Left kidney (tissue), 8 donors: Measurements from ENCODE around the gene S100P. TPM values are rescaled to one million over a fixed set of nuclear protein-coding genes. Genes with fewer than 3 reads are reported as not detected.
"Not testable (repeated sequence)": the region's sequence is repeated elsewhere in the genome, so short reads cannot be mapped to it uniquely, and the experiment has no call there.

Experiments
- DNase-seq: peaks from one replicate; pipeline ENCODE4 v3.0.0-alpha.2; 2013
- long read RNA-seq, 8 donors: transcript quantifications; one replicate each; lab custom pipeline, GENCODE V29; 2026
- polyA plus RNA-seq: library from polyadenylated mRNA; unstranded; fragments of 120-200 nt; gene quantifications from one replicate; pipeline ENCODE4 v1.2.1, GENCODE V29; 2013; ENCODE audit not compliant: insufficient read length

The S100P gene
- polyA plus RNA-seq, result 9.0 TPM
- long read RNA-seq, donor 1, transcript S100P-201 (2 exons, 1,279 nt), result major isoform, 12 of 12 reads
- long read RNA-seq, donor 1, partial matches to known transcripts, result 0 of 12 reads
- long read RNA-seq, donor 1, other reads (novel, unspliced or antisense), result 0 of 12 reads
- long read RNA-seq, donor 2, transcript S100P-201 (2 exons, 1,279 nt), result major isoform, 11 of 11 reads
- long read RNA-seq, donor 2, partial matches to known transcripts, result 0 of 11 reads
- long read RNA-seq, donor 2, other reads (novel, unspliced or antisense), result 0 of 11 reads
- long read RNA-seq, donor 3, transcript S100P-201 (2 exons, 1,279 nt), result major isoform, 6 of 6 reads
- long read RNA-seq, donor 3, partial matches to known transcripts, result 0 of 6 reads
- long read RNA-seq, donor 3, other reads (novel, unspliced or antisense), result 0 of 6 reads
- long read RNA-seq, donor 4, result 0 reads
- long read RNA-seq, donor 5, transcript S100P-201 (2 exons, 1,279 nt), result major isoform, 14 of 14 reads
- long read RNA-seq, donor 5, partial matches to known transcripts, result 0 of 14 reads
- long read RNA-seq, donor 5, other reads (novel, unspliced or antisense), result 0 of 14 reads
- long read RNA-seq, donor 6, partial matches to known transcripts, result 0 of 2 reads
- long read RNA-seq, donor 6, other reads (novel, unspliced or antisense), result 0 of 2 reads
- long read RNA-seq, donor 7, transcript S100P-201 (2 exons, 1,279 nt), result major isoform, 13 of 13 reads
- long read RNA-seq, donor 7, partial matches to known transcripts, result 0 of 13 reads
- long read RNA-seq, donor 7, other reads (novel, unspliced or antisense), result 0 of 13 reads
- long read RNA-seq, donor 8, partial matches to known transcripts, result 0 of 3 reads
- long read RNA-seq, donor 8, other reads (novel, unspliced or antisense), result 0 of 3 reads

DNA sequence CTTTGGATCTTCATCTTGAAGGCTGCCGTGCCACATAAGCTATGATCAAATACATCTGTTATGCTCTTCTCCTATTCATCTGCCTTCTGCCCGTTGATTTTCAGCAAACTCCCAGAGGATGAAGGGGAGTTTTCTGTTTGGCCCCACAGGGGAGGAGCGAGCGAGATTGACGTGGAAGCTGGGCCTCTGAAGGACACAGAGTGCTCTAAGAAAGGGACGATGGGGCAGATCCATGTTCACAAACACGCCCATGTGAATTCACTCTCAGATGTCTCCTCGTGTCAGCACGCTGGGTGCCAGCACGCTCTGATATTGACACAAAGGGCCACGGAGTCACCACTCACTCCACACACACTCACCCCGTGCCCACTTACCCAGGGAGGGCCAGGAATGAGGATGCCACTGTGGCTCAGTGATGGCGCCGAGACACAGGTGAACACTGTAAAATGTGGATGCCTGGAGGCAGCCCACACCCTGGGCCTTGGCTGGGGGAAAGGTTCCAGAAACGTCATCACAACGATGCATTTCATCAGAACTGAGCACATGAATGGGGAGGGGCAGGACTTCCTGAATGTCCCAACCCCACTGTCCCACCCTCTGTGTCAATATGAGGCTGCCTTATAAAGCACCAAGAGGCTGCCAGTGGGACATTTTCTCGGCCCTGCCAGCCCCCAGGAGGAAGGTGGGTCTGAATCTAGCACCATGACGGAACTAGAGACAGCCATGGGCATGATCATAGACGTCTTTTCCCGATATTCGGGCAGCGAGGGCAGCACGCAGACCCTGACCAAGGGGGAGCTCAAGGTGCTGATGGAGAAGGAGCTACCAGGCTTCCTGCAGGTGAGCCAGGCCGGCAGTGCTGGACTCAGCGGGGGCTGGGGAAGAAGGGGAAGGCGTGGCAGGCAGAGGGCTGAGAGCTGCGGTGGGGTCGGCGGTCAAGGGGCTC, at the start of gene S100P:
Gene S100P (plus strand): TSS at position 648 of the 946 bp plus-strand sequence. CDS start 55 bp downstream, at position 703.
- no peak for DNase-seq

GRCh38 chr4:6644792-6645530, 48.7 kb upstream of the S100P start:
- DNase-seq, result no peak

DNA sequence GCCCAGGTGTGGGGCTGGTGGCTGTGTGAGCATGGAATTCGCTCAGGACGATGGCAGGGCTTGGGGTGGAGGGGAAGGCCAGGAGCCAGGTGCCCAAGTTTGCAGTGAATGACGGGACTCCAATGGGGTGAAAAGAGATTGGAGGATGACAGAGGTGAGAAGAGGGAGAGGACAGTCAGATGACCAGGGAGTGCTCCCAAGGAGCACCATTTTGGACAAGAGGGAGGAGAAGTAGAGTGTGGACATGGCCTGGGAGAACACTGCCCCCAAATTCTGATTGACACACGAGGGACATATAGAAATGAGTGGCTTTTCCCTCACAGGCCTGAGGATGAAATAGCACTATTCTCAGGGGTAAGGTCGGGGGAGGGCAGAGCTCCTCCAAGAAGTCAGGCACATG, 46.5 kb upstream of the S100P start:
- DNase-seq, result no peak

DNA sequence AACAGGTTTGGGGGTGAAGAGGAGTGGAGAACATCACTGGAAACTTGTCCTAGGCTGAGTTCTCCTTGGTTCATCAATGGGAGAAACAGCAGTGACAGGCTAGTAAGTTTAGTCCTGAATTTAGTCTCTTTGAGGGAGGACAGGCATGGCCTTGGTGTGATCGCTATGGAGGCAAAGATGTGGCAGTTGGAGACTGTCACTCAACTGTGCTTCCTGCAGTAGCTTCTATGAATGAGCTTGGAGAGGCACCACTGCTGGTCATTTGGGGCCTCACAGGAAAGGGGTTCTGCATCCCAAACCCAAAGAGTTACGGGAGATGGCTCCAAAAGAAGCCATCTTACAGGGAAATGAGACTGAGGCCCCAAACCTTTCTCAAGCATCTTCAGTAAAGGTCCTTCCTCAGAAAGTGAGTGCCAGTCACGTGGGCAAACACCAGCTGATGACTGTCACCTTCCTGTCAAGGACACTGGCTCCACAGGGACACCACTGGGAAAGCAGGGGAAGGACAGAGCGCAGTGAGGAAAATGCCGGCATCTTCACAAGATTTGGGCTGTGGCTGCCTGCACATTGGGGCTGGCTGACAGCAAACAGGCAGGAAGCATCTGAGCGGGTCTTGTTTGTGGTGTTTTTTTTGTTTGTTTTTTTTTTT, 46.0 kb upstream of the S100P start:
- DNase-seq, result no peak

GRCh38 chr4:6649216-6649615, 44.5 kb upstream of the S100P start:
- no peak for DNase-seq

GRCh38 chr4:6654211-6654610, 39.5 kb upstream of the S100P start:
- not testable (repeated sequence) for DNase-seq

- not testable (repeated sequence) for DNase-seq
Observed at GRCh38 chr4:6655291-6655690, 38.4 kb upstream of the S100P start.

DNA sequence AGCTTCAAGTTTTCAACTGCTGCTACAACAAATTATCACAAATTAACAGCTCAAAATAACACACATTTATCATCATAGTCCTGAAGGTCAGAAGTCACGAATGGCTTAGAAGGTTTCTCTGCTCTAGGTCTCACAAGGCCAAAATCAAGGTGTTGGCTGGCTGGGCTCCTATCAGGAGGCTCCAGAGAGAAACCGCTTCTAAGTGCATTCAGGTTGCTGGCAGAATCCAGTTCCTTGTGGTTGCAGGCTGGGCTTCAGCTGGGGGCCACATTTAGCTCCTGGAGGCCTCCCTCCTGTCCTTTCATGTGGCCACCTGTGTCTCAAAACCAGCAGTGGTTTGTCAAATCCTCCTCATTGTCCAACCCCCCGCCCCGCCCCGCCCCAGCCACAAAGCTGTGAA, 37.8 kb upstream of the S100P start:
- DNase-seq, result no peak

- no peak for DNase-seq
Observed at GRCh38 chr4:6657242-6658208, 36.2 kb upstream of the S100P start.

DNA sequence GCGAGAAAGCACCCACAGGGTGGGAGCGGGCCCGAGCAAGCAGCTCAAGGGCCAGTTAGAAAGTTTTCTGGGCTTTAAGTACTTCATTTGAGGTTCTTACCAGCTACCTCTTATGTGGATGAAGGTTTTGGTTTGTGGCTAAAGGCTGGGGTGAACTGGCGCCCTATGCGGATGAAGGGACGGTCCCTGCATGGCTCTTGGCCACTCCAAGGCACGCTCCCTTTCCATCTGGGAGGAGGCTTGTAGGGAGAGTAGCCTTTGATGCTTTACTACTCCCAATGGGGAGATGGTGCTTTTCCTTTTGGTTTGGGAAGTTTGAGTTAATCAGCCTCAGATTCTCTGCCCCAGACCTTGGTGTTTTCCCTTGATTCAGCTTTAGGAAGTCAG, 35.5 kb upstream of the S100P start:
- no peak for DNase-seq

DNA sequence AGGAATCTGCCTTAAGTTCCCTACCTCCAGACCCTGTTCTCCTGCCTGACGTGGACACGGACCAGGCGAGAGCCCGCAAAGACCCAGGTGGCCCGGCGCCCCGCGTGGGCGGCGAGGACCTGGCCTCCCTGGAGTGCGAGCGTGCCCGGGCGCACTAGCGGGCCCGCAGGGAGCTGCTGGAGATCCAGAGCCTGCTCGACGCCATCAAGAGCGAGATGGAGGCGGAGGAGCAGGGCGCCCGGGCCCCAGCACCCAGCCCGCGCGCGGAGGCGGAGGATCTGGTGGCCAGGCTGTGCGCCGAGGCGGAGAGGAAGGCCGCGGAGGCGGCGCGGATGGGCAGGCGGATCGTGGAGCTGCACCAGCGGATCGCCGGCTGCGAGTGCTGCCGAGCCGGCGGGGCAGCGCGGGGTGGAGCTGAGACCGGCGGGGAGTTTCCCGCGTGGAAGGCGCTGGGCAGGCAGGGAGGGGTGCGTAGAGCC, 35.0 kb upstream of the S100P start:
- no peak for DNase-seq

GRCh38 chr4:6659897-6660296, 33.8 kb upstream of the S100P start:
- DNase-seq, result no peak

GRCh38 chr4:6660430-6660829, 33.2 kb upstream of the S100P start:
- DNase-seq, result no peak

- DNase-seq, result no peak
Observed at GRCh38 chr4:6662591-6662990, 31.1 kb upstream of the S100P start.

GRCh38 chr4:6663596-6664393, 29.9 kb upstream of the S100P start:
- no peak for DNase-seq

DNA sequence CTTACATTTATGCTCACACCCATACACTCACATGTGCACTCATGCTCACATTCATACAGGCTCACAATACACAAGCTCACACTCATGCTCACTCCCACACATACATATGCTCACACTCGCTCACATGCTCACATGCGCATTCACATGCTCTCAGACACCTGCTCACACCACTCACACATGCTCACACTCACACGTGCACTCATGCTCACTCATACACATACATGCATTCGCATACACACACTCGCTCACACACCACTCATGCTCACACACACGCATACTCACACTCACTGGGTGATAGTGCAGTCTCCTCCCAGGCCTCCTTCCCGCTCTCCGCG, 28.4 kb upstream of the S100P start:
- DNase-seq, result no peak

GRCh38 chr4:6668391-6668790, 25.3 kb upstream of the S100P start:
- no peak for DNase-seq

- DNase-seq, result no peak
Observed at GRCh38 chr4:6671648-6672047, 22.0 kb upstream of the S100P start.

DNA sequence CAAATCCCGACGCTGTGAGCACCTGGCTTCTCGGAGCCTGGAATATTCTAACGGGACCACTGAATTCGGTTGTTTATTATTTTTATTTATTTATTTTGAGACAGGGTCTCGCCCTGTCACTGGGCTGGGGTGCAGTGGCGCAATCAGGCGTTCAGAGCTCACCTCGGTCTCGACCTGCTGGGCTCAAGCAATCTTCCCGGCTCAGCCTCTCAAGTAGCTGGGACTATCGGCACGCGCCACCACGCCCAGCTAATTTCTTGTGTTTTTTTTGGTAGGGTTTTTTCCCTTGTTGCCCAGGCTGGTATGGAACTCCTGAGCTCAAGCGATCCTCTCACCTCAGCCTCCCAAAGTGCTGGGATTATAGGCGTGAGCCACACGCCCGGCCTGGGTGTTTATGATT, 21.5 kb upstream of the S100P start:
- DNase-seq, result no peak
